Right cardiac atrium (tissue), 5 donors: ENCODE data around the gene MYO7B. TPM values are rescaled to one million over a fixed set of nuclear protein-coding genes. Genes with fewer than 3 reads are reported as not detected.

Experiments used
- ATAC-seq, 2 donors: fragments of 200-7000 bp; cut with Tn5 transposase; one replicate each; pipeline versions ENCODE4 v1.8.0 to v1.9.1; 2020; ENCODE audit warnings: moderate library complexity in 2 of 2, mild to moderate bottlenecking in 1 of 2
- DNase-seq, 3 donors: peaks; one replicate each; pipeline ENCODE4 v3.0.0-alpha.2; 2020
- H3K27ac ChIP-seq: one replicate; pipeline ENCODE4 v1.5.1; 2013; ENCODE audit warnings: mild to moderate bottlenecking, low read length, control low read depth, moderate library complexity
- H3K27me3 ChIP-seq: one replicate; pipeline ENCODE4 v1.6.1; 2013; ENCODE audit not compliant: control insufficient read depth, insufficient read depth
- H3K4me1 ChIP-seq: one replicate; pipeline ENCODE4 v1.6.1; 2013; ENCODE audit warnings: low read length; ENCODE audit not compliant: control insufficient read depth, insufficient read depth
- H3K4me3 ChIP-seq: one replicate; pipeline ENCODE4 v1.5.1; 2013; ENCODE audit warnings: low read length, control low read depth
- H3K9me3 ChIP-seq: one replicate; pipeline ENCODE4 v1.6.1; 2013; ENCODE audit warnings: low read length; ENCODE audit not compliant: control insufficient read depth
- WGBS: extraction: QIAGEN DNeasy Blood & Tissue Kit; methylation state at CpG from one replicate; pipeline ENCODE4 v1.1.7; 2013; 5-methylcytosine and 5-hydroxymethylcytosine counted together
- intact Hi-C, 4 donors: fragments of 100-400 bp; cut with DNase I; formaldehyde crosslinking; loops; one replicate each; pipeline versions ENCODE4 v1.11.0 to v1.14.0; 2022 to 2023
- polyA plus RNA-seq: library from polyadenylated mRNA; stranded (reverse); fragments of 200-250 nt; gene quantifications from one replicate; pipeline ENCODE4 v1.2.3, GENCODE V29; 2013
- total RNA-seq, 4 donors: library from RNA; stranded (reverse); fragmentation: NEBNext Ultra II Directional; extraction: Animal tissue kit (Norgen Biotek cat#: 25700); gene quantifications; one replicate each; pipeline ENCODE4 v1.2.1, GENCODE V29; 2021
- donor health status: healthy with polysubstance abuse.
- donor health status: DM: no; HTN: yes; CAD: no.
- donor health status: DM: no; HTN: no; CAD: no.
- donor health status: DM: no; HTN: yes; CAD: no; lungs with severe emphysema.
- donor health status: DM: yes; HTN: yes; CAD: no.

The MYO7B gene
- total and polyA plus RNA-seq, 5 donors, result 0.29 to 0.81 (median 0.45) TPM

GRCh38 chr2:127575185-127575765 lies 39.8 kb downstream of the MYO7B start:
- no peak for DNase-seq
- 91% methylated on average over 4 of the region's 4 CpGs for WGBS
- H3K27ac ChIP-seq, result no peak overlapping the region
- no peak for ATAC-seq
- intact Hi-C loops, result no loop called here
- H3K27me3 ChIP-seq, result no peaks in the 10 kb centered on the region
- no peaks in the 10 kb centered on the region for H3K4me1 ChIP-seq
- H3K9me3 ChIP-seq, result no peaks in the 10 kb centered on the region
- no peak overlapping the region for H3K4me3 ChIP-seq

GRCh38 chr2:127575941-127576432 lies 40.5 kb downstream of the MYO7B start:
- ATAC-seq, result peak in 1 of 2 donors; percentile 30
- DNase-seq, result no peak
- no peaks in the 10 kb centered on the region for H3K9me3 ChIP-seq
- H3K4me3 ChIP-seq, result no peak overlapping the region
- no peaks in the 10 kb centered on the region for H3K27me3 ChIP-seq
- intact Hi-C loops, result no loop called here
- WGBS, result 29% methylated on average over 11 of the region's 11 CpGs
- H3K27ac ChIP-seq, result peak overlapping the region; percentile 53
- no peaks in the 10 kb centered on the region for H3K4me1 ChIP-seq

- H3K9me3 ChIP-seq, result no peaks in the 10 kb centered on the region
- WGBS, result 67% methylated on average over 26 of the region's 26 CpGs
- intact Hi-C loops, result no loop called here
- H3K4me3 ChIP-seq, result no peak overlapping the region
- peak overlapping the region; percentile 53 for H3K27ac ChIP-seq
- no peaks in the 10 kb centered on the region for H3K27me3 ChIP-seq
- no peaks in the 10 kb centered on the region for H3K4me1 ChIP-seq
- DNase-seq (peak; percentile 86 to 95 (median 95)), ATAC-seq (peak; percentile 94 to 95)
These were observed 41.1 kb downstream of the MYO7B start for GRCh38 chr2:127576433-127577207.

GRCh38 chr2:127577208-127577475 lies 41.7 kb downstream of the MYO7B start:
- Histone ChIP-seq H3K4me1 (no peaks in the 10 kb centered on the region), H3K4me3 (no peak overlapping the region), H3K27me3 (no peaks in the 10 kb centered on the region), H3K27ac (no peak overlapping the region), H3K9me3 (no peaks in the 10 kb centered on the region)
- DNase-seq (no peak), ATAC-seq (no peak)
- 92% methylated on average over 2 of the region's 2 CpGs for WGBS
- intact Hi-C loops, result no loop called here

GRCh38 chr2:127577503-127577902 lies 42.0 kb downstream of the MYO7B start:
- Histone ChIP-seq H3K4me1 (no peaks in the 10 kb centered on the region), H3K27me3 (no peaks in the 10 kb centered on the region), H3K27ac (no peak overlapping the region), H3K4me3 (no peak overlapping the region), H3K9me3 (no peaks in the 10 kb centered on the region)
- no peak for DNase-seq
- WGBS, result 91% methylated on average over 12 of the region's 12 CpGs
- no peak for ATAC-seq
- intact Hi-C loops, result no loop called here

GRCh38 chr2:127577973-127578372 lies 42.5 kb downstream of the MYO7B start:
- ATAC-seq (no peak), DNase-seq (no peak)
- H3K9me3 ChIP-seq, result no peaks in the 10 kb centered on the region
- 85% methylated on average over 11 of the region's 11 CpGs for WGBS
- no peaks in the 10 kb centered on the region for H3K27me3 ChIP-seq
- no peak overlapping the region for H3K27ac ChIP-seq
- no peak overlapping the region for H3K4me3 ChIP-seq
- intact Hi-C loops, result no loop called here
- no peaks in the 10 kb centered on the region for H3K4me1 ChIP-seq

- 72% methylated on average over 6 of the region's 6 CpGs for WGBS
- intact Hi-C loops, result no loop called here
- DNase-seq (no peak), ATAC-seq (no peak)
- Histone ChIP-seq H3K4me3 (no peak overlapping the region), H3K9me3 (no peaks in the 10 kb centered on the region), H3K27ac (no peak overlapping the region), H3K27me3 (no peaks in the 10 kb centered on the region), H3K4me1 (no peaks in the 10 kb centered on the region)
These were observed 42.9 kb downstream of the MYO7B start for GRCh38 chr2:127578411-127578810.

GRCh38 chr2:127579231-127579630 lies 43.7 kb downstream of the MYO7B start:
- Histone ChIP-seq H3K27ac (no peak overlapping the region), H3K4me1 (no peaks in the 10 kb centered on the region), H3K9me3 (no peaks in the 10 kb centered on the region), H3K4me3 (no peak overlapping the region), H3K27me3 (no peaks in the 10 kb centered on the region)
- intact Hi-C loops, result no loop called here
- ATAC-seq, result no peak
- DNase-seq, result no peak
- 96% methylated on average over 4 of the region's 4 CpGs for WGBS

- no peak overlapping the region for H3K27ac ChIP-seq
- WGBS, result 77% methylated on average over 24 of the region's 24 CpGs
- H3K9me3 ChIP-seq, result no peaks in the 10 kb centered on the region
- ATAC-seq, result no peak
- intact Hi-C loops, result no loop called here
- no peak overlapping the region for H3K4me3 ChIP-seq
- H3K4me1 ChIP-seq, result no peaks in the 10 kb centered on the region
- H3K27me3 ChIP-seq, result no peaks in the 10 kb centered on the region
- DNase-seq, result no peak
These were observed 44.9 kb downstream of the MYO7B start for GRCh38 chr2:127580167-127581049.

- ATAC-seq, result no peak
- no peak for DNase-seq
- intact Hi-C loops, result no loop called here
These were observed 45.5 kb downstream of the MYO7B start for GRCh38 chr2:127581050-127581345.

More at GRCh38 chr2:127581050-127581345, 45.5 kb downstream of the MYO7B start:
- Histone ChIP-seq H3K27ac (no peak overlapping the region), H3K9me3 (no peaks in the 10 kb centered on the region), H3K4me1 (no peaks in the 10 kb centered on the region), H3K27me3 (no peaks in the 10 kb centered on the region), H3K4me3 (no peak overlapping the region)
- 82% methylated on average over 4 of the region's 4 CpGs for WGBS
